Putamen (tissue), 1 donor: ENCODE measurements around the gene DESI1.
"Not testable (repeated sequence)": the region's sequence is repeated elsewhere in the genome, so short reads cannot be mapped to it uniquely, and the experiment has no call there.

ENCODE experiments used
- DNase-seq: peaks from one replicate; pipeline ENCODE4 v3.0.0-alpha.2; 2016; ENCODE audit warnings: low spot score

The DESI1 gene

GRCh38 chr22:41634610-41635009 lies 13.8 kb upstream of the DESI1 start:
- DNase-seq = not testable (repeated sequence)

- DNase-seq = not testable (repeated sequence)
These were observed 10.8 kb upstream of the DESI1 start for GRCh38 chr22:41631615-41632014.

GRCh38 chr22:41631115-41631514 lies 10.3 kb upstream of the DESI1 start:
- not testable (repeated sequence) for DNase-seq

DNA sequence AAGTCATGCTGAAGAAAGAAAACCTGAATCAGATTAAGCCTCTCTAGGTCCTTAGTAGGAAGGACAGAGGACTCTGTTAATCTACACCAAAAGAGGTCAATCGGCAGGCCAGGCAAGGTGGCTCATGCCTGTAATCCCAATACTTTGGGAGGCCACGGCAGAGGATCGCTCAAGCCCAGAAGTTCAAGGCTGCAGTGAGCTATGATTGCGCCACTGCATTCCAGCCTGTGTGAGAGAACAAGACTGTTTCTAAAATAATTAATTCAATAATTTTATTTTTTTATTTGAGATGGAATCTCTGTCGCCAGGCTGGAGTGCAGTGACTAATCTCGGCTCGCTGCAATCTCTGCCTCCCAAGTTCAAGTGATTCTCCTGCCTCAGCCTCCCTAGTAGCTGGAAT lies 4.7 kb upstream of the DESI1 start:
- DNase-seq = no peak

GRCh38 chr22:41621911-41622179 lies 1.0 kb upstream of the DESI1 start:
- no peak for DNase-seq

GRCh38 chr22:41621099-41621910 lies 462 bp upstream of the DESI1 start, which contains the start of gene XRCC6:
XRCC6 (plus strand) TSS chr22:41621295; CDS start chr22:41622005, 710 bp downstream.
- peak; percentile 100 for DNase-seq

DNA sequence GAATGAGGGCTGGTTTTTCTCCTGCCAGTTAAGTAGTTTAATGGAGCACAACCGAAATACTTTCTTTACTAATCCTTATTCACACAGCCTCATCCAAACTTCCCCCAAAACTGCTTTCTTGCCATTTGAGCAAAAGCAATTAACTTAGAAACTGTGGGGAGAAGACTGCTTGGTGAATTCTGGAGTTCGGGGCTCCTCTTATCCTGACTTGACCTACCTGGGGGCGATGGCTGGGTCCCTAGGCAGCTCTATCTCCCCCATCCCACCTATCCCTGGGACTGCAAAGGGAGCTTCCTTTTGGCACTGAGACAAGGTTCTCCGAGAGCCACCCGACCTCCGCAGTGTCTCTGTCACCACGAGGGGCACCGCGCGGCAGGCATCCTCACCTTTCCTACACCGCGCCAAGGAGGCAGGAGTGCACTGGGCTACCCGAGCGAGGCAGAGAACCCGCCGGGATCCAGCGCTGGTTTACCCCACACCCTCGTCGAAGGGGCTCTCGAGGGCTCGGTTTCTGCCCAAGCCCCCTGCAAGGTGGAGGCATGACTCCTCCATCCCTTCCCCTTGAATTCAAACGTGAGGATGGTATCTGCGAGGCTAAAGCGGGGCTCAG lies 759 bp downstream of the DESI1 start:
- no peak for DNase-seq

- no peak for DNase-seq
These were observed 7.4 kb downstream of the DESI1 start for GRCh38 chr22:41613456-41613855.

GRCh38 chr22:41612603-41613306 lies 8.1 kb downstream of the DESI1 start:
- DNase-seq = no peak

DNA sequence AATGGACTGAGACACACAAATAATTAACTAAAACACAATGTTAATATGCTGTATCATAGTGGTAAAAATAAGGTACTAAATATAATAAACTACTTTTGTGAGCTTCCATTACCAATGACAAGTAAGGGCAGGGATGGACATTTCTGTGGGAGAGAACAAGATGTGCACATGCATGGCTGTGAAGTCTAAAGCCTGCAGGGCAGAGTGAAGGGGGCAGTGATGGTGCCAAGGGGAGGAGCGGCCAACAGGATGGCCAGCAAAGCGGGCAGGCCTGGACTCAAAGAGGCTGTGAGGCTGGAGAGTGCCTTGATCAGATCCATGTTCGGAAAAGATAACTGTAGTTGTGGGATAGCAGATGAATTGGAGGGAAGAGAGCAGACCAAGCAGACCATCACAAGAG lies 12.5 kb downstream of the DESI1 start:
- DNase-seq = no peak

DNA sequence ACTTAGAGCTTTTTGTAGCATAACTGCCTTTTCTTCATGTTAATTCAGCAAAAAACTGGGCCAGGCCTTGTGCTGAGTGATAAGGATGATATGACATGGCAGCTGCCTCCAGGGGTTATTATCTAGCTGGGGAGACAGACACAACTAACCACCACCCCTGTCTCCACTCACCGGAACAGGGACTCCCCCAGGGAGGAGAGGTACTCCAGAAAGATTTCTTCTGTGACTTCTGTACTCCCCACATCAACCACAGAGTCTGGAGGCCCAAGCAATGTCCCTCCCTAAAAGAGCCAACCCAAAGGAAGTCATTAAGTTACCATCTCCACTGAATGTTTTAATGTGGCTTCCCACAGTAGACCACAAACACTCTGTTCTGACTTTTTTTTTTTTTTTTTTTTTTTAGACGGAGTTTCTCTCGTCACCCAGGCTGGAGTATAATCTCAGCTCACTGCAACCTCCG lies 16.9 kb downstream of the DESI1 start:
- no peak for DNase-seq

GRCh38 chr22:41600976-41601375 lies 19.9 kb downstream of the DESI1 start:
- no peak for DNase-seq

GRCh38 chr22:41598891-41599635 lies 21.8 kb downstream of the DESI1 start:
- no peak for DNase-seq

DNA sequence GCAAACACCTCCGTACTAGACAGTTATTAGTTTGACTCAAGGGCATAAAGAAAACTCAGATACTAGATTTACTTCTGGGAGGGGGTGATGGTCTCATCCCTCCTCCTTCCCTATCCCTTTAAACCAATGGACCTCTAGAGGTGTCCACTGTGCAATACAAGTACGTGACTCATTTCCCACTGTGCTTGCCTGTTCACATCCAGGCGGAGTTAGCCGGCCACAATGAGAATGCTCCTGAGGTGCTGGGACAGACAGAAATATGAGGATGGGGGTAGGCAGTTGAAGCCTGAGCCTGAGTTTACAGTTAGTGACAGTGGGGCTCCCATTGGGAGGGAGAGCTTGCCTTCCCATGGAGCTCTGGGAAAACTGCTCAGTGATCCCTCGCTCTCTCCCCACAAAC lies 22.8 kb downstream of the DESI1 start:
- DNase-seq = no peak

- no peak for DNase-seq
These were observed 23.2 kb downstream of the DESI1 start for GRCh38 chr22:41597635-41597953.

DNA sequence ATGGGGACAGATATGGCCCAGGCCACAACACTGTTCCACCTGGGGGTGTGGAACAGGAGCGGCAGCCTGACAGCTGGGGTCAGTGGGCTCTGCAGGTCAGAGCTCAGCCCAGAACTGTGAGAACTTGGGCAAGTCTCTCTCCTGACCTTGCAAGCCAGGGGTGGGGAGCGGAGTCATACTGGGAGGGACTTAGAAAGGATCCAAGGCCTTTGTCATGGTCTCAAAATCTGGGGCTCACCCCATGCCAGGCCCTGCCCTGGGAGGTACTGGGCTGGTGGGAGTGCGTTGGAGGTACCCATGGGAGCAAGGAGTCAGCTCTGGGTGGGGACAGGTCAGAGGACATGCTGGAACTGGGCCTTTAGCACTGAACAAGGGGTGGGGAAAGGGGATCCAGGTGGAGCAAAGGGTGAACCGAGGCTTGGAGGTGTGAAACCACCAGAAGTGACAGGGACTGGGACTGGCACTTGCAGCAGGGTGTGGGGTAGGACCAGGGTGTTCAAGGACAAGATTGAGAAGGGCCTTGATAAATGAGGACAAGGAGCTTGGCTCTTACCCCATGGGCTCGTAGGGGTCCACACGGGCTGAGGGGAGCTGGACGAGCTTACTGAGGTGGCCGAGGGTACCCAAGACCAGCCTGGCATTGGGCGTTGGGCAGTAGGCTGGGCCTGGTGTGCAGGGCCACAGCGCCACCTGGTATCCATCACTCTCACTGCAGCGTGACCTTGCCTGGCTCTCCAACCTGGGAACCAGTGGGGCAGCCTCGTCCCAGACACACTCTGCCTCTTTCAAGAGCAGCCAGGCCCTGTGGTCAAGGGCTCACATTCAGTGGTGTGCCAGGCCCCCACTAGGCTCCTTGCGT lies 23.8 kb downstream of the DESI1 start:
- DNase-seq = no peak

- no peak for DNase-seq
These were observed 25.1 kb downstream of the DESI1 start for GRCh38 chr22:41595703-41596102.

DNA sequence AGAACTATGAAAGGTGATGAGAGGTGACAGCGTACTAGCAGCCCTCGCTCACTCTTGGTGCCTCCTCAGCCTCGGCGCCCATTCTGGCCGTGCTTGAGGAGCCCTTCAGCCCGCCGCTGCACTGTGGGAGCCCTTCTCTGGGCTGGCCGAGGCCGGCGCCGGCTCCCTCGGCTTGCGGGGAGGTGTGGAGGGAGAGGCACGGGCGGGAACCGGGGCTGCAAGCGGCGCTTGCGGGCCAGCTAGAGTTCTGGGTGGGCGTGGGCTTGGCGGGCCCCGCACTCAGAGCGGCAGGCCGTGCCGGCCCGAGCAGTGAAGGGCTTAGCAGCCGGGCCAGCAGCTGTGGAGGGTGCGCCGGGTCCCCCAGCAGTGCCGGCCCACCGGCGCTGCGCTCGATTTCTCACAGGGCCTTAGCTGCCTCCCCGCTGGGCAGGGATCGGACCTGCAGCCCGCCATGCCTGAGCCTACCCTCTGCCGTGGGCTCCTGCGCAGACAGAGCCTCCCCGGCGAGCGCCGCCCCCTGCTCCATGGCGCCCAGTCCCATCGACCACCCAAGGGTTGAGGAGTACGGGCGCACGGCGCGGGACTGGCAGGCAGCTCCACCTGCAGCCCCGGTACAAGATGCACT lies 27.4 kb downstream of the DESI1 start:
- not testable (repeated sequence) for DNase-seq

GRCh38 chr22:41589391-41590241 lies 31.2 kb downstream of the DESI1 start, which contains the start of gene PMM1:
PMM1 (minus strand) TSS chr22:41589840; CDS start chr22:41589805, 35 bp downstream.
- peak; percentile 100 for DNase-seq

- no peak for DNase-seq
These were observed 33.5 kb downstream of the DESI1 start for GRCh38 chr22:41587347-41587723.
